ENCODE data around the gene CCNE1.

Gene CCNE1

DNA sequence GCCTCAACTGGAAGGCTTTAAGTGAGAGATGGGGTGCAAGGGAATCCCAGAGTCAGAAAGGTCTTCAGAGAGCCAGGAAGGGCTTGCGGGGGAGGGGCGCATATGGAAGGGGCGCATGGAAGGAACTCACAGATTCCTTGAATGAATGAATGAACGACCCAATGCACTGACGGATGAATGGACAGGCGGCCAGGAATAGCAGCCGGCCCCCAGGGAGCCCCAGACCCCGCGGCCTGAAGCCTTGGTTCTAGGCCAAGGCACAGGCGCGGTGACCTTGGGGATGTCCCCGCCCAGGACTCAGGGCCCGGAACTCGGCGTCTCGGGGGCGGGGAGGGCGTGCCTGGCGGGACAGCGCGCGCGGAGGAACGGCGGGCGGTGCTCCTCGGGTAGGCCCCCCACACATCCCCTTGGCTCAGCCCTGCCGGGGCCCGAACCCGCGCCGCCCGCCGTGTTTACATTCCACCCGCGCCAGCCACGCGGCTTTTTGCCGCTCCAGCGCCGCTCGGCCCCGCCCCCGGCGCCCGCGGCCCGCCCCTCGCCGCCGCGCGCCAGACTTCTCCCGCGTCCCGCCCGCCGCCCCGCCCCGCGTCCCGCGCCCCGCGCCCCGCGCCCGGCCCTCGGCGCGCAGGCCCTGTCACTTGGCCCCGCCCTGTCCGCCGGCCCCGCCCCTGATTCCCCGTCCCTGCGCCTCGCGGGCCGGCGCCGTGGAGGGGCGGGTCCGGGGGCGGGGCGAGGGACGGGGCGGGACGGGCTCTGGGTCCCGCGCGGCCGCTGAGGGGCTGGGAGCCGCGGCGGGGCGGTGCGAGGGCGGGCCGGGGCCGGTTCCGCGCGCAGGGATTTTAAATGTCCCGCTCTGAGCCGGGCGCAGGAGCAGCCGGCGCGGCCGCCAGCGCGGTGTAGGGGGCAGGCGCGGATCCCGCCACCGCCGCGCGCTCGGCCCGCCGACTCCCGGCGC, at the start of gene CCNE1:
CCNE1 (plus strand) TSS at position 867 of the 955 bp plus-strand sequence. CDS start 565 bp downstream, outside the sequence.
- DNase-seq: peak; percentile 92 to 99 (median 98)

DNA sequence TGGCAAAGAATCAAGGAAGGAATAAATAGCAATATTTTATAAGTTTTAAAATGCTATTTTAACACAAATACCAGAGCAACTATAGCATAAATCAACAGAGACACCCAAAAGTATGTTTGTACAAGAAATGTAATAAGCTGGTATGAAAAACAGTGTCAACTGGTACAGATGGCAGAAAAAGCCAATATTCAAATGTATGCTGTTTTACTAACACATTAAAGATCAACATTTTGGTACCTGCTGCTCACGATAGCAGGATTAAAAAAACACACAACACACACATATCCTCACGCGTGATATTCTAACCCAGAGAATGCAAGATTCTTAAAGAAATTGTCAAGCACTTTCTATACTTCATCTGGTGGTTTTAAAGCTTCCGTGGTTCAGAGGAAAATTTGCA, 48.6 kb upstream of the CCNE1 start:
- DNase-seq: no peak

DNA sequence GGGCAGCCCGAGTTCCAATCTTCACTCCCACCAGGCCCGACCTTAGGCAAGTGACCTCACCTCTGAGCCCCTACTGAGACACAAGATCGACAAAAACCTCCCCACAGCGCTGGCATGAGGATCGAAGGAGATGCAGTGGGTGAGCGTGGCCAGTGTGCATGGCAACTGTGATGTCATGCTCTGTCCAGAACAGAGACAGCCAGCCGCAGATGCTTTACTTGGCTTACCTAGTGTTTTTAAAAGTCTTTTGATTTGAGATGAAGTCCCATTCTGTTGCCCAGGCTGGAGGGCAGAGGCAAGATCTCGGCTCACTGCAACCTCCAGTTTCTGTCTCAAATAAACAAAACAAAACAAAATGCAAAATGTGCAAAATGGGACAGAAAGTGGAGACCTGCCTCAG, 47.4 kb upstream of the CCNE1 start:
- DNase-seq: no peak

DNA sequence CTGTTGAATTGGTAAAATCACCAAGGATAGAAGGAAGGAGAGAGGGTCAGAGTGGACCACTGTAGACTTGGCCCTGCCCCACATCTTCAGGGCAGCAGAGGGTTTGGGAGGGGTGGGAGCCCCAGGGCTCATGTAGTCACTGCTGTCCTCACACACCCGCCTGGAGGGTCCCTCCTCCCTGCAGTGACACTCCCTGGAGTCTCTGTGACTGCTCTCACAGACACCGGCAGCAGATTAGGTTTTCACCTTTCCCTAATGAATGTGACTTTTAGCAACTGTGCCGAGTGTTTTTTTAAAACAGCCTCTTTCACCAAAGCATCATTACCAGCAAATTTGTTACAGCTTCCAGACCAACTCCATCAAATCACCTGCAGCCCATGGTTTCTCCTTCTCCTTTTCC, 45.7 kb upstream of the CCNE1 start:
- no peak for DNase-seq

DNA sequence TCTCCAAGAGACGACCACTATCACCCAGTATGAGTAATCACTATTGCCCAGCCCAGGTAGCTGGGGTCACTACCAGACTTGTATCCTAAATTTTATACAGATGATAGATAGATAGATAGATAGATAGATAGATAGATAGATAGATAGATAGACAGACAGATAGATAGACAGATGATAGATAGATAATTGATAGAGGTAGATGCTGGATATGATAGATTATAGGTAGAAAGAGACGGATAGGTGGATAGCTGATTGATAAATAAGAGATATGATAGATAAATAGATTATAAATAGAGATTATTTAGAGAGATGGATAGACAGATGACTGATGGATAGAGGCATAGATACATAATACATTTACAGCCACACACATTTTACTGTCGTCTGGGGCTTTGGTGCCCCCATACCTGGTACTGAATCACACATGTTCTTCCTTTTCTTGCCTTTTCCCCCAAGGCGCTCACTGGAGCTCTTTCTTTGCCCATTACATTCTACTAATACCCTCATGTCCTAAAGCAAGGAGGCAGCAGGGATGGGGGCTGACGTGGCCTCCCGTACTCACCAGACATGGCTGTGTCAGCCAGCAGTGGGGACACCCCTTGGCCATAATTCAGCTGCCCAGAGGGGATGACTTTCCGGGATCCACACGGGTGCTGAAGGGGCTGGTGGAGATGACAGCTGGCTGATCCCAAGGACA, 44.6 kb upstream of the CCNE1 start:
- no peak for DNase-seq

DNA sequence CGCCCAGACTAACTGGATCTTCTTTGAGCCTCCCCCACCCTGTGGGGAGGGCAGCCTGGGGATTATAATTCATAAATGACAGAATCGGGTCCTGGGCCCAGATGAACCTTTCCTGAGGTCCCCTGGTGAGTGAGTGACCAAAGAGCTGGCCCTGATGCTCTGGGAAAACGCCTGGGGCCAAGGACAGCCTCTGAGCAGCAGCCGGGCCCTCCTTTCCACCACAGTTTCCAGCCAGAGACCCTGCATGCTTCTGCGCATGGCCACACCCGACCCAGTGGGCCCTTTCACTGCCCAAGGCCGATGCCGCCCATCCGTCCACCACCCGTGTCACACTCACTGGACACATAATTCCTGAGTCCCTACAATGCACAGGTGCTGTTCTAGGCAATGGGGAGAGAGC, 43.6 kb upstream of the CCNE1 start:
- DNase-seq: no peak

DNA sequence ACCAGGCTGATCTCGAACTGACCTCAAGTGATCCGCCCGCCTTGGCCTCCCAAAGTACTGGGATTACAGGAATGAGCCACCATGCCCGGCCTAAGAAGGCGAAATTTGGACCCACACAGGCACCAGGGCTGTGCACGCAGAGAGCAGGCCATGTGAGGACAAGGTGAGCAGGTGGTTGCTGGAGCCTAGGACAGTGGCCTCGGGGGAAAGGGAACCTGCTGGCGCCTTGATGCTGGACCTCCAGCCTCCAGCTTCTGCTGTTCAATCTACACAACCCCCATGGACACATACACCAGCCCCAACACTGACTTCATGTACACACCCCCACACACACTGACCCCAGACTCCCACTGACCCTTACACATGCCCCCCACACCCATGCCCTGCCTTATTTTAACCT, 41.8 kb upstream of the CCNE1 start:
- DNase-seq: no peak

DNA sequence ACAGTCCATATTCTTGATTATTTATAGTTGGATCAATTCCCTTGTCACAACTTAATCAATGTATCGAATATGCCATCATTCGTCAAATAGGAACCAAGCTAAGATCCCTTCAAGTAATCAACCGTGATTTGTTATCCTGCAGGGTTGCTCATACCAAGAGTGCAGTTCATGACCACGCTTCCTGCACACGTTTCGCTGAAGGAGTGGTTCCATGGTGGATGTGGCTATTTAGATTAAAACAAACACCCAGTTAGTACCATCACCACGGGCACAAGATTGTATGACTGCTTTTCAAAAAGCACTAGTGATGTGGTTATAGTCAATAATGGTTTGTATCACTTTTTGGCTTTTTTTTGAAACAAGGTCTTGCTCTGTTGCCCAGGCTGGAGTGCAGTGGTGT, 41.1 kb upstream of the CCNE1 start:
- DNase-seq: no peak

DNA sequence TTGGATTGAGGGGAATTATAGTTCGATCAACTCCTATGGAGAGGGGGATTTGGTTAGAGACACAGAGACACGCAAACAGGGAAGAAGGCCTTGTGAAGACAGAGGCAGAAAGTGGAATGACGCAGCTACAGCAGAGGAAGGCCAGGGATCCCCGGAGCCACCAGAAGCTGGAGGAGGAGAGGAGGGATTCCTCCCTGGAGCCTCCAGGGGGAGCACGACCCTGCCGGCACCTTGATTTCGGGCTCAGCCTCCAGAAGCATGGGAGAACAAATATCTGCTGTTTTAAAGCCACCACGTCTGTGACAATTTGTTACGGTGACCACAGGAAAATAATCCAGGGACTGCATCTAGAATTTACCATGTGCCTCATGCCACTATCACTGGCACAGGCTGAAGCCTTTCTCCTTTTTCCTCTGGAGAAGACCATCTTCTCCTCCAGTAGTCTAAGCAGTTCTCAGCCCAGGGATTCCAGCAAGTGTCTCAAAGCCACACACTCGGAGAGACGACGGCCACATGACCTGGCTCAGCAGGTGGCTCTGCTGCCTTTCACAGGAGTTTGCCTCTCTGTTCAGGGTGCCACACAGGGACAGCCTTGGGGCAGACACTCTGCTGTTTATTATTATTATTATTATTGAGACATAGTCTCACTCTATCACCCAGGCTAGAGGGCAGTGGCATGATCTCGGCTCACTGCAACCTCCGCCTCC, 39.9 kb upstream of the CCNE1 start:
- DNase-seq: peak; percentile 44 to 73 (median 59)

DNA sequence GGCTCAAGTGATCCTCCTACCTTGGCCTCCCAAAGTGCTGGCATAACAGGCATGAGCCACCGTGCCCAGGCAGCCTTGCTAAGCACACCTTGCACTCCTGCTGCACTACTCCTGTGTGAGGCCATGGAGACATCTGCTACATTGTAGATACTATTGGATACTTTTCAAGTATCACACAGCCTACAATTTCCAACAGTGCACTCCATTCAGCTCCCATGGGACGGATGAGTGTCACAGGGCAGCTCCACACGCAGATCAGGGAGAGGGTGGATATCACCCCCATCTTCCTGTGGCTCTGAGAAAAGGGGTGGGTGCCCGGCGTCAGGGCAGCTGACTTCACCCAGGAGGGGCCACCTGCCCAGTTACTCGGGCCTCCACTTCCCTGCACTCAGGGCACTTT, 39.1 kb upstream of the CCNE1 start:
- no peak for DNase-seq

DNA sequence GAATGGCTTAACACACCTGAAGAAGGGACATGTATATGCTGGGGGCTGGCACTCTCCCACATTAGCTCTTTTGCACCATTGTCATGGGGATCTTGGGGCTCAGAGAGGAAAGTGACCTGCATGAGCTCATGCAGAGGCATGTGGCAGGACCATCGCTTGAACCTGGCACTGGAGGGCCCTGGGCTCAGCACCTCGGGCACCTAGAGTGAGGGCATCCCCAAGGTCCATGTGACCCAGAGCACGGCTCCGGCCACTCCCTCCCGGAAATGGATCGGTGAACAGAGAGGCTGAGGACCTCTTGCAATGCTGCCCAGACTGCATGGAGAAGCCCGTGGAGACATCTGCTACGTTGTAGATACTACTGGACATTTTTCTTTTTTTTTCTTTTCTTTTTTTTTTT, 38.6 kb upstream of the CCNE1 start:
- DNase-seq: no peak

DNA sequence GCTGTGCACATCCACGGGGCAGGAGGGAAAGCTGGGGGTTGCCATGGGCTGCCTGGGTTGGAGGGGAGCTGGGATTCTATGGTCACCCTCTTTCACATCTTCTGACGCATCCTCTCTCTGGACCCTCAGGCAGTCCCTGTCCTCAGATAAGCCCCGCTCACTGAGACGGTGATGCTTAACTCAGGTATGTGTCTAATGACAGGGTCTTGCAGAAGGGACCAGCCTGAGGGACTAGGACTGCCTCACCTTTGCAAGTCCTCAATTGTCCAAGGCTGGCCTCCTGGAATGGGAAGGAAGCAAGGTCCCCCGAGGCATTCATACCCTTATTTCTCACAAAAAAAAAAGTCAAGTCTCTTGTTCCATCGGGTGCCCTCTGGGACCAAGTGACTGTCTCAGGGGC, 37.7 kb upstream of the CCNE1 start:
- no peak for DNase-seq

DNA sequence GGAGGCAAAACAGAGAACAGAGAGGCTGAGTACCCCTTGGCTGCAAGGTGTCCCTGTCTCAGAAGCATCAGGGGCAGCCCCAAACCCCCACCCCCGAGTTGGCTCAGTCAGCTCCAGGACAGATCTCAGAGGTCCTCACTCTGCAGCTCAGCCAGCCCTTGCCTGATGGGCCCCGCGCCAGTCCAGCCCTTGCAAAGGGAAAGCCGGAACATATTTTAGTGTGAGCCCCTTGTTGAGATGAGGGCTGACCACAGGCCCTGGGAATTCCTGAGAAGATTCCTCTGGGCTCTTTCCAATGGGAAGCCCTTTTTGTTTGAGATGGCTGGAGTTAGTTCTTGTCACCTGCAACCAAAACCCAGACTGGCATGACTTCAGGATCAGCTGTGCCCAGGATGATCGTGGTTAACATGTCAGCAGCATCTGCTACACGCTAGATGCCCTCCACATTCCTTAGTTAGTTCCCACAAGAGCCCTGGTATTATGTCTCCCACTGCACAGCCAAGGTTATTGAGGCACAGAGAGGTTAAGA, 33.9 kb upstream of the CCNE1 start:
- DNase-seq: no peak

DNA sequence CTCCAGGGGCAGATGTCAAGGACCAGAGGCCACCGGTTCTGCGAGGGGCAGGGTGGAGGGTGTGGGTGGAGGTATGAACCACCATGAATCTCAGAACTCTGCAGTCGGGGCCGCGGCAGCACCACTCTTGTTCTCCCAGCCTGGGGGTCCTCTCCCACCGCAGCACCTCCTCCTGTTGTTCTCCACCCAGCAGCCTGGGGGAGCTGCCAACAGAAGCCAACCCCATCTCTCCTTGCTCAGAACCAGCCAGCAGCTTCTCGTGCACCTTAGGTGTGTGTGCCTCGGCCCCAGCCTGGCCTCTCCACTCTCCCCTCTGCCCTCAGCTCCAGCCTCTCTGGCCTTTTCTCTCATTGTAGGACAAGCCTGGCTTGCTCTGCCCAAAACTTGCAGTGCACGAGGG, 31.9 kb upstream of the CCNE1 start:
- no peak for DNase-seq

DNA sequence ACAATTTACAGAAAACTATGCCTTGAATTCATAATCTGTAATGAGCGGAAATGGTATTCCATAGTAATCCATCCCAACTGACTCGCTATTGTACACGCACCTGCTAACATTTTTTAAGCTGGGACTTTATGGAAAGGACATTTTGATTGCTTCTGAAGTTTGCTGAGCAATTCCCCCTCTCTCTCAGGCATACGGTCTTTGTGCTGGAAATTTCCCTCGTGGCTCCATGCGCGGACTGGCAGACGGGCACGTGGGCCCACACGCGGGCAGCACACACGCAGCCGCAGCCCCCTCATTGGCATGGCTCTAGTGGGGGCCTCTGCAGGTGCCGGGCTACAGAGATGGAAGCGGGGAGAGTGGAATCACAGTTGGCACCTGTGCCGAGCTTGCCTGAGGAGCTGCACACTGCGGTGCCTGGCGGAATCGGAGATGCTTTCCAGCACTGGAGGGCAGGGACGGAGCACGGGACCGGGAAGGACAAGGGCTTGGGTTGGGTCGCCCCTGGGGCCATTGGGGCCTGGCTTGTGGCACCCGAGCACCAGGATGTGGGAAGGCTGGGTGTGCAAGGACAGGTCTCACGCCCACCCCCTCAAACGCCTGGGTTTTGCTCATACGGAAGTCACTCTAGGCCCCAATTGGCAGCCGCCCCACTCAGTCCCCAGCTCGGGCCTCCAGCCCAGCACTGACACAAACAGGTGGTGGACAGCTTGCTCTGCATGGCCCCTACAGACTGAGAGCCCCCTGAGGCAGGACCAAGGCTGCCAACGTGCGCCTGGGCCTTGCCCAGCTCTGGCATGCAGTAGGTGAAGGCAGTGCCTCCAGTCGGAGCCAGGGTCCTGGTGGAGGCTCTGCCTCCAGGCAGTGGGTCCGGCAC, 30.2 kb upstream of the CCNE1 start:
- DNase-seq: no peak

DNA sequence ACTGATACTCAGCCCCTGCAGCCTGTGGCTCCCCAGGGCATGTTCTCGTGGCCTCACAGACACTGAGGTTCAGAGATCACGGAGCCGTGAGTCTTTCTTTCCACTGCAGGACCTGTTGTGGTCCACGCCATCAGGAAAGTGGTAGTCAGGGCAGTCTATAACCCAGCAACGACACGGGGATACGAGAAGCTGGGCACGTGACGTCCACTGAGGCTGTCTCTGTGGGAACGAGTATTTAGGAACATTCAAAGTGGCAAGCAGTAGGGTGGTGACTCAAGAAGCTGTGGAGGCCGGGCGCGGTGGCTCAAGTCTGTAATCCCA, 29.6 kb upstream of the CCNE1 start:
- no peak for DNase-seq

DNA sequence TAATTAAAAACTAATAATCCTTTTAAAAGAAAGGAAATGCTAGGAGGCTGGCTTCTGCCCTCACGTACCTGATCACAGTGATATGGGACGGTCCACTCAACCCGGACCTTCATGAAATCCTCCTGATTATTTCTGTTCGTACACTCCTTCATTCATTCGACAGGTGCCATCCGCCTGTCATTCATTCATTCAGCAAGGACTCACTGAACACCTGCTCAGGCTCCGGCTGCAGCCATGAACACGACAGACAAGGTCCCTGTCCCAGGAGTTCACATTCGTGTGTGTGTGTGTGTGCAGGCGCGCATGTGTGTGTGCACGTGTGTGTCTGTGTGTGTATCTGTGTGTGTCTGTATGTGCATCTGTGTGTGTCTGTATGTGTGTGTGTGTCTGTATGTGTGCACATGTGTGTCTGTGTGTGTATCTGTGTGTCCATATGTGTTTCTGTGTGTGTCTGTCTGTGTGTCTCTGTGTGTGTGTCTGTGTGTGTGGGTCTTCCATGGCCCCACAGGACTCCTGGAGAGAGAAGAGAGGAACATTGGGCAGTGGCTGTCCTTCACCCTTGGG, 28.1 kb upstream of the CCNE1 start:
- DNase-seq: no peak

DNA sequence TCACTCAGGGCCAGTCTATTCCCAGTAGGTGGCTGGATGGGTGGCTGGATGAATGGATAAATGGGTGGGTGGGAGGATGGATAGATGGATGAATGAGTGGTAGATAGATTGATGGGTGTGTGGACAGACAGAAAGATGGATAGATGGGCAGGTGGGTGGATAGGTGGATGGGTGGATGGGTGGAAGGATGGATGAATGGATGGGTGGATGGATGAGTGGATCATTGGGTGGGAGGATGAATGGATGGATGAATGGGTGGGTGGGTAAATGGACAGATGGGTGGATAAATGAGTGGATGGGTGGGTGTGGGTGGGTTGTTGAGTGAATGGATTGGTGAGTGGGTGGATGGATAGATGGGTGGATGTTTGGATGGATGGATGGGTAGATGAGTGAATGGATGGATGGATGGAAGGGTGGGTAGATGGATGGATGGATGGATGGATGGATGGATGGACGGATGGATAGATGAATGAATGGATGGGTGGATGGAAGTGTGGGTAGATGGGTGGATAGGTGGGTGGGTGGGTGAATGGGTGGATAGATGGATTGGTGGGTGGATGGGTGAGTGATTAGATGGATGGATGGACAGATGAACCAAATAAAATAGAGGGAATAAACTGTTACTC, 27.1 kb upstream of the CCNE1 start:
- no peak for DNase-seq

DNA sequence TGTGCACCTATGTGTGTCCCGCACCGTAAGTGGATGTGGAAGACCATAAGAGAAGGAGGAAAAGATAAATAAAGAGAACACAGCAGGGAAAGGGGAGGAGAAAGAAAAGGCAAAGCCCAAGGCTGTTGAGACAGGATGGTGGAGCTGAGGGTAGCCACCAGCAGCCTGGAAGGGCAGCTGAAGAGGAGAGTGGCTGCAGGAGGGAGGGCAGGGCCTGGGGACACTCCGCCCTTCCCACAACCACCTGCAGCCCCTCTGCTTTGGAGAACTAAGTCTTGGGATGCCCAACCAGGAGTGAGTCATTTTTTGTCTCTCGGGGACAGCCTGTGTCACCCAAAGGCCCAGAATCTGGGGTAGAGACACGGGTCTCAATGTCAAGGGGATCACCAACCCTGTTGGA, 26.4 kb upstream of the CCNE1 start:
- no peak for DNase-seq

DNA sequence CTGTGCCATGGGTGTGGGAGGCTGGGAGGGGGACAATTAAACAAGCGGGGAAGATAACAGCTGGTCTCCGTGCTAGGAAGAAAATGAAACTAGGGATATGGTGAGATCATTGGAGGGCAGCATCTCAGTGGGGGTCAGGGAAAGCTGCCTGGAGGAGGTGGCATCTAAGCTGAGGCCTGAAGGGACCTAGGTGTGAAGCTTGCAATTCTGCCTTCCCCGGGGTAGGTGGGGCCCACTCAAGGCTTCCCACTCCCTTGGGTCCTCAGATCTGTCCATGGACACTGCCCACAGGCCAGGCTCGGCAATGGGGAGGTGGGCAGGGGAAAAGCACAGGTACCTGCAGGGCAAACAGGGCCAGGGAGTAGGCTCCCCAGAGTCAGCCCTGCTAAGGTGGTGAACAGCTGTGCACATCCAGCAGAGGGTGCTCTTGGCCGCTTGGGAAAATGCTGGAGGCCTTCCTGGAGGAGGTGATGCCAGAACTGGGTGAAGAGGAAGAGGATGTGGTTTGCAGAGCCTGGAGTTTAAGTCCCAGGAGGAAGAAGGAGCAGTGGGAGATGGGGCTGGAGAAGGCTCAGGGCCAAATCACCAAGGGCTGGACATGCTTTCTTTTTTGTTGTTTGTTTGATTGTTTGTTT, 25.7 kb upstream of the CCNE1 start:
- DNase-seq: peak in 2 of 3 donors; percentile 18 to 28

DNA sequence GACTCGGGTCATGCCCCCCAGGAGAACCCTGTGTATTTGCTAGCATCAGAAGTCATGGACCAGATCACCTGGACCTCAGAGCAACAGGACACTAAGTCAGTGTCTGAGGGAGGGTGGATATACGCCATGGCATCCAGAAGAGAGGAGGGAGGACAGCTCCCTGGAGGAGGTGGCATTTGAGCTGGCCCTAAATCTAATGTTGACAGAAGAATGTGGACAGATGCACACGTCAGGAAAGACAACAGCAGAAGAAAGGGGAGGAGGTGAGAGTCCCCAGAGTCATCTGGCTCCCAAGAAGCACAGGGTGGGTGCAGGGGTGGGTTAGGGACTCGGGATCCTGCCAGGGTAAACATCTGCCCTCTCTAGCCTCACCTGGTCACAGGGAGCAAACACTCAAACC, 24.5 kb upstream of the CCNE1 start:
- DNase-seq: no peak

Data from suppressor macrophage treated with lipopolysaccharide for 1 hour (primary cell).